ENCODE data around the gene EPM2AIP1.

DNA sequence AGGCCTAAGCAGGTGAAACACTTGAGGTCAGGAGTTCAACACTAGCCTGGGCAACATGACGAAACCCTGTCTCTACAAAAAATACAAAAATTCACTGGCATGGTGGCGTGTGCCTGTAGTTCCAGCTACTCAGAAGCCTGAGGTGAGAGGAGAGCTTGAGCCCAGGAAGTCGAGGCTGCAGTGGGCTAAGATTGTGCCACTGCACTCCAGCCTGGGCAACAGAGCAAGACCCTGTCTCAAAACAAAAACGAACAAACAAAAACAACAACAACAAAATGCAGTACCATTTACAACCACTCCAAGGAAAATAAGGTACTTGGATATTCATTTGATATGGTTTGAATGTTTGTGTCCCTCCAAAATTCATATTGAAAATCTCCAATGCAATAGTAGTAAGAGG is 32.4 kb downstream of the EPM2AIP1 start:
- TF ChIP-seq TAF1 (IDR thresholded peaks at IDR 0.05; ENCODE audit: low read depth) (no peak), EZH2 (IDR thresholded peaks at IDR 0.05; ENCODE audit: borderline replicate concordance, insufficient read depth, low read length, poor library complexity, severe bottlenecking) (no peak), RAD21 (conservative IDR thresholded peaks at IDR 0.05) (no peak), POLR2AphosphoS5 (IDR thresholded peaks at IDR 0.05) (no peak)
- TF ChIP-seq, protein P1, sequence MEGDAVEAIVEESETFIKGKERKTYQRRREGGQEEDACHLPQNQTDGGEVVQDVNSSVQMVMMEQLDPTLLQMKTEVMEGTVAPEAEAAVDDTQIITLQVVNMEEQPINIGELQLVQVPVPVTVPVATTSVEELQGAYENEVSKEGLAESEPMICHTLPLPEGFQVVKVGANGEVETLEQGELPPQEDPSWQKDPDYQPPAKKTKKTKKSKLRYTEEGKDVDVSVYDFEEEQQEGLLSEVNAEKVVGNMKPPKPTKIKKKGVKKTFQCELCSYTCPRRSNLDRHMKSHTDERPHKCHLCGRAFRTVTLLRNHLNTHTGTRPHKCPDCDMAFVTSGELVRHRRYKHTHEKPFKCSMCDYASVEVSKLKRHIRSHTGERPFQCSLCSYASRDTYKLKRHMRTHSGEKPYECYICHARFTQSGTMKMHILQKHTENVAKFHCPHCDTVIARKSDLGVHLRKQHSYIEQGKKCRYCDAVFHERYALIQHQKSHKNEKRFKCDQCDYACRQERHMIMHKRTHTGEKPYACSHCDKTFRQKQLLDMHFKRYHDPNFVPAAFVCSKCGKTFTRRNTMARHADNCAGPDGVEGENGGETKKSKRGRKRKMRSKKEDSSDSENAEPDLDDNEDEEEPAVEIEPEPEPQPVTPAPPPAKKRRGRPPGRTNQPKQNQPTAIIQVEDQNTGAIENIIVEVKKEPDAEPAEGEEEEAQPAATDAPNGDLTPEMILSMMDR (IDR thresholded peaks at IDR 0.05; ENCODE audit: poor library complexity, severe bottlenecking): no peak
- TF ChIP-seq, protein P2, sequence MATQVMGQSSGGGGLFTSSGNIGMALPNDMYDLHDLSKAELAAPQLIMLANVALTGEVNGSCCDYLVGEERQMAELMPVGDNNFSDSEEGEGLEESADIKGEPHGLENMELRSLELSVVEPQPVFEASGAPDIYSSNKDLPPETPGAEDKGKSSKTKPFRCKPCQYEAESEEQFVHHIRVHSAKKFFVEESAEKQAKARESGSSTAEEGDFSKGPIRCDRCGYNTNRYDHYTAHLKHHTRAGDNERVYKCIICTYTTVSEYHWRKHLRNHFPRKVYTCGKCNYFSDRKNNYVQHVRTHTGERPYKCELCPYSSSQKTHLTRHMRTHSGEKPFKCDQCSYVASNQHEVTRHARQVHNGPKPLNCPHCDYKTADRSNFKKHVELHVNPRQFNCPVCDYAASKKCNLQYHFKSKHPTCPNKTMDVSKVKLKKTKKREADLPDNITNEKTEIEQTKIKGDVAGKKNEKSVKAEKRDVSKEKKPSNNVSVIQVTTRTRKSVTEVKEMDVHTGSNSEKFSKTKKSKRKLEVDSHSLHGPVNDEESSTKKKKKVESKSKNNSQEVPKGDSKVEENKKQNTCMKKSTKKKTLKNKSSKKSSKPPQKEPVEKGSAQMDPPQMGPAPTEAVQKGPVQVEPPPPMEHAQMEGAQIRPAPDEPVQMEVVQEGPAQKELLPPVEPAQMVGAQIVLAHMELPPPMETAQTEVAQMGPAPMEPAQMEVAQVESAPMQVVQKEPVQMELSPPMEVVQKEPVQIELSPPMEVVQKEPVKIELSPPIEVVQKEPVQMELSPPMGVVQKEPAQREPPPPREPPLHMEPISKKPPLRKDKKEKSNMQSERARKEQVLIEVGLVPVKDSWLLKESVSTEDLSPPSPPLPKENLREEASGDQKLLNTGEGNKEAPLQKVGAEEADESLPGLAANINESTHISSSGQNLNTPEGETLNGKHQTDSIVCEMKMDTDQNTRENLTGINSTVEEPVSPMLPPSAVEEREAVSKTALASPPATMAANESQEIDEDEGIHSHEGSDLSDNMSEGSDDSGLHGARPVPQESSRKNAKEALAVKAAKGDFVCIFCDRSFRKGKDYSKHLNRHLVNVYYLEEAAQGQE (IDR thresholded peaks at IDR 0.05; ENCODE audit: borderline replicate concordance): no peak

All from neural cell (in vitro differentiated cells).